Activated CD4-positive, CD25-positive, alpha-beta regulatory T cell treated with anti-CD3 and anti-CD28 coated beads, Interleukin-2, amount 50 U/mL, for 16 hours (primary cell): ENCODE results near the gene TCAP.

Experiments
- DNase-seq: peaks from one replicate; pipeline ENCODE4 v3.0.0-alpha.2; 2020; ENCODE audit warnings: low read depth, low spot score

Gene TCAP

GRCh38 chr17:39664581-39665561 lies at the start of gene TCAP:
Gene TCAP, plus strand, starts transcription at chr17:39665349. Its CDS starts 11 bp downstream, at chr17:39665360.
- no peak for DNase-seq

DNA sequence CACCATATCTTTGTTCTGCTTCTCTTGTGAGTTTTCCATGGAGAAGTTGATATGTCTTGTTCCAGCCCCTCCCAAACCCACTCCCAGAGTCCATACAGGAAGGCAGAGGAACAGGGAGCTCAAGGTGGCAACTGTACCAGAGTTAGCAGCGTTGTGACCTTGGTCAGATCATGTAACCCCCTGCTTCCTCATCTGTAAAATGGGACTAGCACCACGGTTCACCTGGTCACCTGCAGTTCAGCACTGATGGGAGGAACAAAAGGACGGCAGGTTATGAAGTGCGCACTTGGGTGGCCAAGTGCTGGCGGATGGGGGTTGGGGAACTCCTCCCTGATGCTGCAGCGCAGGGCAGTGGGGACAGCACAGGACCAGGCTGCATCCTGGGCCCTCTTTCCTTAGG lies 49.7 kb upstream of the TCAP start:
- no peak for DNase-seq

- no peak for DNase-seq
These were observed 48.1 kb upstream of the TCAP start for GRCh38 chr17:39617100-39617445.

GRCh38 chr17:39617446-39618245 lies 47.5 kb upstream of the TCAP start:
- peak; percentile 15 for DNase-seq

DNA sequence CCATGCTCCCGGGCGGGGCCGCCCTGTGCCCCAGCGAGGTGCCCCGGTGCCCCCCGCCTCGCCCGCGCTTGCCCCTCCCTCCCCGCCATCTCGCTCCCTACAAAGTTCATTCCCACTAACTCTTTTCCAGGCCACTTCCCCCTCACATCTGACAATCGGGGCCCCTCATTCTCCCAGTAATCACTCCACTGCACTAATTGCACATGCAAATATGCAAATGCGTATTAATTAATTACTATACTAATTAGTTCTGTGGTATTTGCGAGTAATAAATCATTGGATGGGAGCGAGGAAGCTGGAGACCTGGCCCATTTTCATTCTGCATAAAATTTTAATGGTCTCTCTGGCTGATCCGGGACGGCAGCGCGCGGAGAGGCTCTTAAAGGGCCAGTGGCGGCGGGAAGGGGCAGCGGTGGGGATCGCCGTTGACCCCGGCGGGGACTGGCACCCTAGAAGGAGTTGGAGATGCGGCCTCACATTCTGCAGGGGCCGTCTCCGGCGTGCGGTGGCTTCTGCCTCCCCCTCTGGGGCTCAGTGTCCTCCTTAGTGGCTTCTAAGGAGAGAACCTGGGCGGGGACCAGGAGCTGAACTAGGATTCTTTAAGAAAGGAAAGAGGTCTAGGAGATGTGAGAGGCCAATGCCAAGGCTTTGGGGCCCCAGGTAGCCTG lies 46.8 kb upstream of the TCAP start:
- DNase-seq, result no peak

GRCh38 chr17:39618956-39619785 lies 46.0 kb upstream of the TCAP start:
- DNase-seq, result no peak

- no peak for DNase-seq
These were observed 45.4 kb upstream of the TCAP start for GRCh38 chr17:39619786-39620101.

DNA sequence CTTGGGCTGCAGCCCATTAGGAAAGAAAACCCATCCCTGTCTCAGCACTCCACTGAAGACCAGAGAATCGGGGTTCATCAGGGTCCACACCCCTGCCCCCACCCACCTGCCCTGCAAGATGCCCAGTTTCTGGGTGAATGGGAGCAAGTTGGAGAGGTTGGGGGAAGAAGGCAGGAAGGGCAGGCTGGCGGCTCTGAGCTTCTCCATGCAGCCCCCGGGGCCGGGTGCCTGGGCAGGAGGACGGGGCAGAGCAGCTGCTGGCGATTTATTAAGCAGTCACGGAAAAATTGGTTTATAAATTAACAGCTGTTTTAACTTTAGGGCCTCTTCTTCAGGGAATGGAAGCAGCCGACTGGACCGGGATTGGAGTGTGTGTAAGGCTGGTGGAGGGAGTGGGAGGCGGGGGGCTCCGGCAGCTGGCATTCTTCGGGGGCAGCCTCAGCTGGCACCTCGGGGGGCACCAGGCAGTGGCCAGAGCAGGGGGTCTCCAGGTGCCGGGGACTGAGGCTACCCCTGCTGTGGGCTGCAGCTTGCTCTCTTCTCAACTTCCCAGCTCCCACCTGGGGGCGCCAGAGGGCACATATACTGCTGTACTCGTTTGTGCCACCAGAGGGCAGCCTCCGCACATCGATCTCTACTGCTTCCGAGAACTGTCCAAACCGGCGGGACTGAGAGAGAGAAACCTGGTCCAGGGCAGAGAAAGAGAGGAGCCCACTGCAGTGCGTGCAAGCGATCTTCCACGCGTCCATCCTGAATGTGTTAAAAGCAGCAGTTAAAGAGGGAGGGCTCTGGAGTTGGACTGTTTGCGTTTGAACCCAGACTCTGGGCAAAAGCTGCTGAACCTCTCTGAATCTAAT lies 43.4 kb upstream of the TCAP start:
- DNase-seq, result peak; percentile 81

DNA sequence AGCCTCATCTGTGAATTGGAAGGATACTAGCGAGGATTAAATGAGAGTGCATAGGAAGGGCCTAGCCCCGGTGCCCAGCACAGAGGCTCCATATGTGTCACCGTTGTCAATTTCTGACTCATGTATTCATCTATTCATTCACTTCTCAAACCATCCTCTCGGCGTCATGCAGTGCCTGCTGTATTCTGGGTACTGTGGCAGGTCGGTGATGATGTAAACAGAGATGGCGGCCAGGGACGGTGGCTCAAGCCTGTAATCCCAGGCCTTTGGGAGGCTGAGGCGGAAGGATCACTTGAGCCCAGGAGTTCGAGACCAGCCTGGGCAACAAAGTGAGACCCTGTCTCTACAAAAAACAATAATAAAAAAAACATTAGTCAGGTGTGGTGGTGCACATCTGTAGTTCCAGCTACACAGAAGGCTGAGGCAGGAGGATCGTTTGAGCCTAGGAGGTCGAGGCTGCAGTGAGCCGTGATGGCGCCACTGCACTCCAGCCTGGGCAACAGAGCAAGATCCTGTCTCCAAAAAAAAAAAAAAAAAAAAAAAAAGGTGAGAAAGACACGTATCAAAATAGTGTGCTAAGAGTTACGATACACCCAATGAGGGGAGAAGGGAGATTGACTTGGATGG lies 42.7 kb upstream of the TCAP start:
- no peak for DNase-seq

GRCh38 chr17:39623356-39623950 lies 41.7 kb upstream of the TCAP start:
- DNase-seq, result peak; percentile 74

DNA sequence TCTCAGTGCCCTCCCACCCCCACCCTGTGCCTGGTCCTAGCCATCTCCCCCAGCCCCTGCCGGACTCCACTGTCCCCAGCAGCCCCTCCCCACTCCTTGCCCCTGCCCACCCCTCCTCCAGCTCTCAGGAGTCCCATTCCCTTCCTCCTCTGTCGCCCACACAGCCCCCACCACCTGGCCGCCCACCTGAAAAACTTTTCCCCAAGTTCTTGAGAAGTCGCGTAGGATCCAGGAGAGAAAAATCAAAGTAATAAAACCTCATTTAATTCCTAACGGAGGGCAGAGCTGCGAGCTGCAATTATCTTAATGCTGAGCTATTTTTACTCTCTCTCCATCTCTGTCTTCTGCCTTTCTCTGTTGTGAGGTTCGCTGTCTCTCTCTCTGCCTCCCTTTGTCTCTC lies 40.8 kb upstream of the TCAP start:
- DNase-seq, result no peak

GRCh38 chr17:39625198-39625785 lies 39.9 kb upstream of the TCAP start:
- no peak for DNase-seq

DNA sequence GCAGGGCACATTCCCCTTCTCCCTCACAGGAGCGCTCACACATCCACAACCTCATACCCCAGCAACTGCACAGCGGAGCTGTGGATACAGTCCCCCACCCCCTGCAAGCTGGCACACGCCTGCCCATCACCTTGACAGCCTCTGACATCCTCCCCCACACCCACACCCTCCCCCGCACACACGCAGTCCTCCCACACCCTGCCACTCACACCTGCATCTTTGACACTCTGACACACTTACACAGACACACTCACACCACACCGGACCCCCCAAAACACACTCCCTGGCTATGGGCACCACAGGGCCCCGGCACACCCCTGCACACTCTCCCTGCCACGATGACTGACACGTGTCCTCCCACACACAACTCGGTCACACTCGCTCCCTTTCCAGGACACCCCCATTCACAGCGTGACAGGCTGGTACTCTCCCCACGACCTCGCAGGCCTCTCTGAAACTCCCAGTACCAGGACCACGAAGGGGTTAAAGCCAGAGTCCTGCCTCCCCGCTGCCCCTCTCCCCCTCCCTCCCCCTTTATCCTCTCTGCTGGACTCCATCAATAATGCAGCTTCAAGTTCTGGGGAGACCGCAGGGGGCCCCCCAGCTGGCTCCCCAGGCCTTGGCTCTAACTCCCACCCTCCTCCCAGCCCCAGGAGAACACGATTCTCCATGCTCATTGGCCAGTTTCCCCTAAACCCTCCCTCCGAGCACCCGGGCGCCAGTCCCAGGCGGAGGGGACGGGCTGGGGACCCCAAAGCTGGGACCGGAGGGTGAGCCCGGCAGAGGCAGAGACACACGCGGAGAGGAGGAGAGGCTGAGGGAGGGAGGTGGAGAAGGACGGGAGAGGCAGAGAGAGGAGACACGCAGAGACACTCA lies 38.7 kb upstream of the TCAP start, which contains the start of gene PPP1R1B:
PPP1R1B (plus strand) TSS at position 782 of the 876 bp plus-strand sequence. CDS start 441 bp downstream, outside the sequence.
- no peak for DNase-seq

DNA sequence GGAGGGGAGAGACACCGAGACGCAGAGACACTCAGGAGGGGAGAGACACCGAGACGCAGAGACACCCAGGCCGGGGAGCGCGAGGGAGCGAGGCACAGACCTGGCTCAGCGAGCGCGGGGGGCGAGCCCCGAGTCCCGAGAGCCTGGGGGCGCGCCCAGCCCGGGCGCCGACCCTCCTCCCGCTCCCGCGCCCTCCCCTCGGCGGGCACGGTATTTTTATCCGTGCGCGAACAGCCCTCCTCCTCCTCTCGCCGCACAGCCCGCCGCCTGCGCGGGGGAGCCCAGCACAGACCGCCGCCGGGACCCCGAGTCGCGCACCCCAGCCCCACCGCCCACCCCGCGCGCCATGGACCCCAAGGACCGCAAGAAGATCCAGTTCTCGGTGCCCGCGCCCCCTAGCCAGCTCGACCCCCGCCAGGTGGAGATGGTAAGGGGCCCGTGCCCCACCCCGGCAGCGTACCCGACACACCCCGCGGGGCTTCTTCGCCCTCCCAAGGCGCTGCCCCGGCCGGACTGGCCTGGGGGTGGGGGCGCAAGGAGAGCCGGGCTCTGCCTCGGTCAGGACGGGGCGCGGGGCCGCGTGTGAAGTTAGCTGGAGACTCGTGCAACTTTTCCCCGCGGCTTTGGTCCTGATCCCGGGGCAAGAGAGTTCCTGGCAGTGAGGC lies 38.0 kb upstream of the TCAP start:
- no peak for DNase-seq

DNA sequence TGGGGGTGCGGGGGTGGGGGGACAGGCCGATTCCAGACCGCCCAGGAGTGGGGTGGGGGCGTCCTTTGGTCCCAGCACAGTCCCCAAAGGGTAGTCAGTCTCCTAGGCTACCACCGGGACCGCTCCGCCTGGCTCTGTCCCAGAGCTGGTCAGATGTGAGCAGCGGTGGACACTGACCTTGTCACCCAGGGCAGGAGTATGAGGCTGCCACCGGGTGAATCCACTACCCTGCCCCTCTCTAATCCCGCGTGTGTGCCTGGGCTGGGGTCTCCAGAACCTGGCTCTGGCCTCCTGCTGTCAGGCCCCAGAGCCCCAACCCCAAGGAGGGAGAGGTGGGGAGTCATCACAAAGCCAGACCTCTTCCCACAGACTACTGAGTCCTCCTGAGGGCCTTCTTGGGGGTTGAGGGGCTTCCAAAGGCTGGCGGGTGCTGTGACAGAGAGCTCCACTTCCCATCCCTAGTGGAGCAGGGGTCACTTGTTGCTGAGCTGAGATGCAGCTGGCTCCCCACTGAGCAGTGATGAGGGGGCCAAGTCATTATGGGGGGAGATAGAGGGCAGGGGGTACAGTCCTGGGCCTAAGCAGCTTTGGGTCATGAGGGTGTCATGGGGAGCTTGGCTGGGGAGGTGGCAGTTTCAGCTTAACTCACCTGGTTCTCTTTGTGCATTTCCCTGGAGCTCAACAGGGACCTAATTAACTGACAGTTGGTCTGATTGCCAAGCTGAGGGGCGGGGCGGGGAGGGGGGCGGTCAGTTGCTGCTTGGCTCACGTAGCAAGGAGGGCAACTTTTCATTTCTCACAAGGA lies 37.2 kb upstream of the TCAP start:
- no peak for DNase-seq

DNA sequence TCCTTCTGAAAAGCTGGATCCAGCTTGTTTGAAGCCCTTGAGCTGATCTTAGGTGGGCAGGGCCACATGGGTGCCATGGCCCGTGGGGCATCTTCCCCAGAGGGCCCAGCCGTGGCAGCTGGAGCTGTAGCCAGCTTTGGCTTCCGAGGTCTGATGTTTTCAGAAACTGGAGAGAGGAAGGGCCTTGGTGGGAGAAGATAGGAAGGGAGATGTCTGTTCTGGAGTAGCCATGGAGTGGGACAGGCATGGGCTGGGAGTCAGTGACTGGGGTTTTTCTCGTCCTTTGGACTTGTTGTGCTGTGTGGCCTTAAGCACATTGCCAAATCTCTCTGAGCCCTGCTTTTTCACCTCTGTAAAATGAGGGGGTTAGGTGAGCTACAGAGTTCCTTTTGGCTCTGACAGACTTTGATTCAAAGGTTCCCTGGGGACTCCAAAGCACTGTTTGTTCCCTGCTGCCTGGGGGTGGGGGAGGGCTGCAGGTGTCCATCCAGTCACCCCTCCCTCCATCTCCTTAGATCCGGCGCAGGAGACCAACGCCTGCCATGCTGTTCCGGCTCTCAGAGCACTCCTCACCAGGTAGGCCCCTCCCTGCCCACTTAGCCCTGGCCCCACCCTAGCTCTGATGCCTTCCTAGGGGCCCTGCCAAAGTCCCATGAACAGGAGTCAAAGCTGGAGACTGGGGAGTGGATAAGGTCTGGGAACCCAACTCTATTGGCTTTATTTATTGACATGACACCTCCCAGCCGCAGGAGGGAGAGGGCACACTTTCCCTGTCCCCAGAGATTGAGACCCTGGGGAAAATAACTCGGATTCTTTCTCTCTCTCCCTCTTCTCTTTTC lies 36.3 kb upstream of the TCAP start:
- DNase-seq, result no peak
